K562 (cell line): ENCODE data around the gene POLD4. TPM values are rescaled to one million over a fixed set of nuclear protein-coding genes. Genes with fewer than 3 reads are reported as not detected.

Experiments
- ATAC-seq: fragments of 200-7000 bp; cut with Tn5 transposase; 3 replicates; pipeline ENCODE4 v1.9.1; 2020; ENCODE audit warnings: moderate library complexity
- BruUV-seq: library from RNA; stranded (reverse); fragments of 400-500 nt; replicated peaks from 2 replicates; lab custom pipeline; 2021; lab: Mats Ljungman, UMichigan
- CTCF ChIA-PET: fragments of 300-600 bp; formaldehyde crosslinking; extraction: SDS; loops from one replicate; lab custom pipeline; 2021; ENCODE audit warnings: low intra/inter-chr PET ratio; lab: Yijun Ruan, JAX
- POLR2A ChIA-PET: fragments of 300-600, 350-650 bp; sonication (Branson Sonifier 250); formaldehyde crosslinking; extraction: SDS; loops from one replicate; lab custom pipeline; 2021; ENCODE audit warnings: antibody characterized with exemption, inconsistent platforms; lab: Yijun Ruan, JAX
- DNase-seq, 4 experiments: peaks; one replicate each; pipeline versions ENCODE4 v3.0.0 to v3.0.0-alpha.2; 2011 to 2018; ENCODE audit warnings: low spot score in 3 of 4, mixed read lengths in 3 of 4; ENCODE audit errors: extremely low read depth in 1 of 4
- FAIRE-seq: peaks from 2 replicates; lab custom pipeline; 2011; peaks lifted over from hg19 to GRCh38; lab: Jason Lieb, UNC
- H2AFZ ChIP-seq: 2 replicates; pipeline ENCODE4 v1.6.0; 2011; ENCODE audit warnings: low read depth, low read length, control low read depth, inconsistent platforms
- H3K27ac ChIP-seq: fragments of 200-600 bp; 3 replicates; pipeline ENCODE4 v1.8.0; 2011; ENCODE audit warnings: low read depth, mild to moderate bottlenecking, control low read depth, inconsistent platforms, low read length, moderate library complexity, mixed read lengths; ENCODE audit errors: extremely low read depth
- H3K27me3 ChIP-seq, 2 experiments: fragments of 300-600 bp in 1 of 2; 2 replicates in 1 of 2; 3 replicates in 1 of 2; pipeline versions ENCODE4 v1.6.0 to v1.8.0; 2011; ENCODE audit warnings: inconsistent platforms in 2 of 2, low read length in 2 of 2, mild to moderate bottlenecking in 1 of 2, mixed read lengths in 1 of 2, moderate library complexity in 1 of 2; ENCODE audit not compliant: control insufficient read depth in 2 of 2, insufficient read depth in 2 of 2
- H3K36me3 ChIP-seq: fragments of 300-600 bp; 3 replicates; pipeline ENCODE4 v1.8.0; 2011; ENCODE audit warnings: mild to moderate bottlenecking, low read length, inconsistent platforms; ENCODE audit not compliant: control insufficient read depth, insufficient read depth
- H3K4me1 ChIP-seq, 2 experiments: fragments of 200-600 bp in 1 of 2; replicated peaks in 1 of 2; 2 replicates in 1 of 2; 3 replicates in 1 of 2; pipeline versions ENCODE4 v1.5.1 to v1.8.0; 2011; ENCODE audit warnings: inconsistent platforms in 2 of 2, low read length in 2 of 2, mild to moderate bottlenecking in 1 of 2, mixed read lengths in 1 of 2, moderate library complexity in 1 of 2; ENCODE audit not compliant: control insufficient read depth in 2 of 2, insufficient read depth in 2 of 2
- H3K4me2 ChIP-seq: 2 replicates; pipeline ENCODE4 v1.6.1; 2011; ENCODE audit warnings: low read length, control low read depth, inconsistent platforms, mixed read lengths; ENCODE audit not compliant: insufficient read depth
- H3K4me3 ChIP-seq: fragments of 200-600 bp; sonication (generic), shearing (Covaris generic); 2 replicates; pipeline ENCODE4 v1.5.1; 2016; ENCODE audit warnings: control low read depth, inconsistent platforms
- H3K79me2 ChIP-seq: fragments of 200-600 bp; 3 replicates; pipeline ENCODE4 v1.8.0; 2011; ENCODE audit warnings: low read length, inconsistent platforms; ENCODE audit not compliant: control insufficient read depth, insufficient read depth
- H3K9ac ChIP-seq, 2 experiments: 2 replicates each; pipeline versions ENCODE4 v1.6.0 to v1.6.1; 2011; ENCODE audit warnings: low read depth in 2 of 2, low read length in 2 of 2, control low read depth in 1 of 2, inconsistent platforms in 1 of 2, mild to moderate bottlenecking in 1 of 2, mixed read lengths in 1 of 2; ENCODE audit not compliant: insufficient read depth in 1 of 2
- H3K9me1 ChIP-seq: one replicate; pipeline ENCODE4 v1.6.0; 2011; ENCODE audit warnings: inconsistent platforms, mild to moderate bottlenecking, low read length, moderate library complexity; ENCODE audit not compliant: control insufficient read depth, insufficient read depth
- H3K9me3 ChIP-seq: replicated peaks from 2 replicates; pipeline ENCODE4 v1.5.1; 2011; ENCODE audit warnings: low read depth, low read length, inconsistent platforms; ENCODE audit not compliant: control insufficient read depth, insufficient read depth
- H4K20me1 ChIP-seq: replicated peaks from 2 replicates; pipeline ENCODE4 v1.6.1; 2011; ENCODE audit warnings: low read length, inconsistent platforms, mixed read lengths; ENCODE audit not compliant: control insufficient read depth, insufficient read depth
- CCNT2 ChIP-seq: IDR thresholded peaks from 2 replicates; pipeline ENCODE4 v1.6.1; 2011; ENCODE audit warnings: borderline replicate concordance, low read depth, mild to moderate bottlenecking, moderate library complexity, mixed read lengths, low read length; ENCODE audit not compliant: insufficient read length; ENCODE audit errors: extremely low read depth
- HMG20A ChIP-seq: fragments of 450-650 bp; formaldehyde crosslinking; conservative IDR thresholded peaks from 2 replicates; pipeline ENCODE4 v1.4.0; 2020; ENCODE audit warnings: mild to moderate bottlenecking, mixed read lengths
- HNRNPK ChIP-seq: fragments of 200-400 bp; formaldehyde crosslinking; IDR thresholded peaks from one replicate; pipeline ENCODE4 v1.6.1; 2018; ENCODE audit warnings: mild to moderate bottlenecking, low read depth, low read length; ENCODE audit not compliant: poor library complexity, severe bottlenecking
- ILF3 ChIP-seq: fragments of 450-650 bp; IDR thresholded peaks from 2 replicates; pipeline ENCODE4 v1.6.1; 2018; ENCODE audit warnings: antibody characterized with exemption, mild to moderate bottlenecking, moderate library complexity, borderline replicate concordance
- JUND ChIP-seq, 2 experiments: IDR thresholded peaks; 2 replicates in 1 of 2; 3 replicates in 1 of 2; pipeline ENCODE4 v1.6.1; 2011; ENCODE audit warnings: borderline replicate concordance in 2 of 2, low read depth in 2 of 2, low read length in 2 of 2, improper control_type of control experiment in 1 of 2, missing biosample characterization in 1 of 2, missing genetic modification characterization in 1 of 2, missing genetic modification reagents in 1 of 2
- KLF10 ChIP-seq: fragments of 250-450 bp; sonication (Bioruptor Pico); IDR thresholded peaks from 2 replicates; pipeline ENCODE4 v1.6.1; 2021; ENCODE audit warnings: matching md5 sums
- KLF13 ChIP-seq: fragments of 450-650 bp; IDR thresholded peaks from 2 replicates; pipeline ENCODE4 v1.6.1; 2016; ENCODE audit warnings: missing genetic modification characterization, low read depth, mild to moderate bottlenecking, missing compliant biosample characterization, moderate library complexity, borderline replicate concordance
- MEIS2 ChIP-seq: fragments of 450-650 bp; IDR thresholded peaks from 2 replicates; pipeline ENCODE4 v1.6.1; 2014; ENCODE audit warnings: mild to moderate bottlenecking; ENCODE audit not compliant: partially characterized antibody
- MXI1 ChIP-seq: IDR thresholded peaks from 2 replicates; pipeline ENCODE4 v1.6.1; 2011; ENCODE audit warnings: low read depth, mild to moderate bottlenecking, improper control_type of control experiment, low read length
- PTRF ChIP-seq: fragments of 450-650 bp; IDR thresholded peaks from 2 replicates; pipeline ENCODE4 v1.6.1; 2016; ENCODE audit warnings: mild to moderate bottlenecking, missing genetic modification characterization, missing compliant biosample characterization
- RBFOX2 ChIP-seq: fragments of 200-400 bp; formaldehyde crosslinking; IDR thresholded peaks from 2 replicates; pipeline ENCODE4 v1.6.1; 2017; ENCODE audit warnings: low read depth, mild to moderate bottlenecking, low read length, moderate library complexity
- RFX5 ChIP-seq: IDR thresholded peaks from 2 replicates; pipeline ENCODE4 v1.6.1; 2011; ENCODE audit warnings: low read depth, mild to moderate bottlenecking, improper control_type of control experiment, low read length
- SIN3B ChIP-seq: fragments of 450-650 bp; IDR thresholded peaks from 2 replicates; pipeline ENCODE4 v1.6.1; 2017; ENCODE audit warnings: low read depth, mild to moderate bottlenecking, moderate library complexity
- ZNF551 ChIP-seq: fragments of 250-450 bp; sonication (Bioruptor Pico); IDR thresholded peaks from 2 replicates; pipeline ENCODE4 v1.5.0; 2021; ENCODE audit warnings: mild to moderate bottlenecking, moderate library complexity
- WGBS: fragments of 100-300 bp; shearing (Covaris generic); methylation state at CpG from one replicate; pipeline ENCODE4 v1.1.6; 2016; ENCODE audit warnings: low coverage, mixed read lengths; ENCODE audit not compliant: insufficient coverage; ENCODE audit errors: missing lambda C conversion rate; 5-methylcytosine and 5-hydroxymethylcytosine counted together
- in situ Hi-C: fragments of 300-500 bp; cut with MboI; formaldehyde crosslinking; loops from 4 replicates; pipeline ENCODE4 v1.15.0; 2018; ENCODE audit warnings: inconsistent platforms, mixed read lengths
- intact Hi-C: fragments of 100-400 bp; cut with micrococcal nuclease; formaldehyde crosslinking; loops from 2 replicates; pipeline ENCODE4 v1.14.2; 2022
- polyA plus RNA-seq, 8 experiments: library from polyadenylated mRNA; depleted of rRNA in 4 of 8; stranded (reverse) in 5 of 8; unstranded in 3 of 8; fragments of >200 nt; fragmentation: Nextera tagmentation in 2 of 8; fragmentation: Illumina TruSeq in 1 of 8; extraction: Ambion mirVana in 2 of 8; extraction: Trizol in 1 of 8; gene quantifications; 2 replicates each; pipeline versions ENCODE4 v1.2.1 to v1.2.3, GENCODE V29; 2011 to 2014; ENCODE audit warnings: inconsistent platforms in 1 of 8, missing spikeins in 1 of 8
- total RNA-seq, 7 experiments: library from RNA; depleted of rRNA in 6 of 7; stranded (reverse); fragments of >200 nt in 6 of 7; fragmentation: Illumina TruSeq in 2 of 7; extraction: Trizol in 2 of 7; gene quantifications; 2 replicates each; pipeline versions ENCODE4 v1.2.1 to v1.2.3, GENCODE V29; 2011 to 2021; ENCODE audit warnings: low replicate concordance in 1 of 7
- TF ChIP-seq, protein P1 (sequence below): fragments of 250-450 bp; sonication (Bioruptor Pico); IDR thresholded peaks from 2 replicates; pipeline ENCODE4 v1.4.0; 2020
- TF ChIP-seq, protein P2 (sequence below): fragments of 250-450 bp; sonication (Bioruptor Pico); IDR thresholded peaks from 2 replicates; pipeline ENCODE4 v1.8.0; 2021; ENCODE audit warnings: borderline replicate concordance, mild to moderate bottlenecking, moderate library complexity; ENCODE audit not compliant: poor library complexity, severe bottlenecking
- TF ChIP-seq, protein P3 (sequence below): fragments of 450-650 bp; formaldehyde crosslinking; IDR thresholded peaks from 2 replicates; pipeline ENCODE4 v1.4.0; 2020; ENCODE audit warnings: mild to moderate bottlenecking, moderate library complexity

The POLD4 gene
- total and polyA plus RNA-seq, 9 of the 15 experiments (the other 6 are each of a cell fraction or from before 2014, with no cell fraction given), result 5.8 to 64.5 (median 18.3) TPM

DNA sequence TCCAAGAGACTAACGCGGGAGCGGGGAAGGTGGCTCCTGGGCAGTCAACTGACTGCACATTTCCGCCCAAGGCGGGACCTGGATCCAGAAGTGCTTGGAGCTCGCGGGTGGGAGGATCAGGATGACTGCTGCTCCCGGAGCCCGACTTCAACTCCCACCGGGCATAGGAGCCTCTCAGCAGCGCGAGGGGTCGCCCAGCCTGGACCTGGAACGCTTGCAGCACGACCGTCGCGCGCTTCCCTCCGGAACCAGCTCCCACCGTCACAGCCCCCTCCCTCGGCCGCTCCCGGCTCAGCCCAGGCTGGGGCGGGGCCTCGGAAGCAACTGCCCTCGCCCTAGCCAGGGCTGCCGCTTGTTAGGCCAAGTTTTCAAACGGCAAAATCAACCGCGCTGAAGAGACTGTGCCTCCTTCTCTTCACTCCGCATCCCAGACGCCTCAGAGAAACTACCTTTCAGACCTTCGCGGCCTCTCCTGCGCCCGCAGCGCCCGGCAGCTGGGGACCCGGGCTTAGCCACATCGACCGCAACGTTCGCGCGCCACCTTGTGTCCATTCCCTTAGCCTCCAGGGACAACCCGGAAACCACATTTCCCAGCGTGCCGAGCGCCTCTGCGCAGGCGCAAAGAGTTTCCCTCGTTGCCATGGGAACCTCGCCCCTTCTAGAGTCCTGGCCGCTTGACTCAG lies 36.0 kb downstream of the POLD4 start:
- TSS peak; percentile 98 for BruUV-seq
- peaks cover 36 to 39% of the 10 kb centered on the region in 2 experiments for H3K4me1 ChIP-seq
- in situ Hi-C loops (loop anchor here (5.0 kb wide), 1 partner anchor 235 kb away; no protein-coding TSS in a partner anchor), intact Hi-C loops (loop anchor here (1.0 to 2.0 kb wide), 4 partner anchors 29 to 236 kb away; partner anchors contain the start of gene ANKRD13D)
- peaks cover 6% of the 10 kb centered on the region; the same call in 1 of the 3 replicates for H3K79me2 ChIP-seq
- peak overlapping the region; percentile 95 for H2AFZ ChIP-seq
- ChIA-PET CTCF (interaction anchor here (0.6 to 3.1 kb wide), 9 partner anchors 27 to 263 kb away, joined by 3 to 35 read pairs (median 7); partner anchors contain the start of genes ANKRD13D and GRK2), POLR2A (interaction anchor here (0.6 to 1.7 kb wide), 21 partner anchors 10 to 1597 kb away, joined by 3 to 10 read pairs (median 5); partner anchors contain the start of genes ANKRD13D, CLCF1, GRK2 and POLD4)
- H3K9me1 ChIP-seq, result no peaks in the 10 kb centered on the region
- WGBS, result 1% methylated on average over 46 of the region's 55 CpGs
- H3K9ac ChIP-seq, result peak overlapping the region; percentile 80 to 93
- ATAC-seq (peak; percentile 88), FAIRE-seq (peak; percentile 88), DNase-seq (peak; percentile 96 to 99 (median 98))
- H3K9me3 ChIP-seq, result no peaks in the 10 kb centered on the region
- peak overlapping the region; percentile 57 for H3K4me3 ChIP-seq
- no peaks in the 10 kb centered on the region; the same call in 2 of the 3 replicates for H3K36me3 ChIP-seq
- no peaks in the 10 kb centered on the region for H3K27me3 ChIP-seq
- peak overlapping the region; percentile 80 for H3K27ac ChIP-seq
- H4K20me1 ChIP-seq, result no peaks in the 10 kb centered on the region
- H3K4me2 ChIP-seq, result peak overlapping the region; percentile 87
- peak; percentile 77 for TF ChIP-seq CCNT2
- TF ChIP-seq, protein P1, sequence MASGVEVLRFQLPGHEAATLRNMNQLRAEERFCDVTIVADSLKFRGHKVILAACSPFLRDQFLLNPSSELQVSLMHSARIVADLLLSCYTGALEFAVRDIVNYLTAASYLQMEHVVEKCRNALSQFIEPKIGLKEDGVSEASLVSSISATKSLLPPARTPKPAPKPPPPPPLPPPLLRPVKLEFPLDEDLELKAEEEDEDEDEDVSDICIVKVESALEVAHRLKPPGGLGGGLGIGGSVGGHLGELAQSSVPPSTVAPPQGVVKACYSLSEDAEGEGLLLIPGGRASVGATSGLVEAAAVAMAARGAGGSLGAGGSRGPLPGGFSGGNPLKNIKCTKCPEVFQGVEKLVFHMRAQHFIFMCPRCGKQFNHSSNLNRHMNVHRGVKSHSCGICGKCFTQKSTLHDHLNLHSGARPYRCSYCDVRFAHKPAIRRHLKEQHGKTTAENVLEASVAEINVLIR (CRISPR knock-in tag), result 0 out of 2 replicates have a peak, but pooled peaks have one; percentile 28
- no peak for TF ChIP-seq ZNF551 (CRISPR knock-in tag)
- TF ChIP-seq SIN3B, result no peak
- no peak for TF ChIP-seq PTRF (tag)
- peak; percentile 97 for TF ChIP-seq MXI1
- peak; percentile 81 for TF ChIP-seq MEIS2
- 0 out of 2 replicates have a peak, but pooled peaks have one; percentile 35 for TF ChIP-seq KLF13 (tag)
- TF ChIP-seq RFX5, result no peak
- TF ChIP-seq HMG20A (CRISPR knock-in tag), result no peak
- TF ChIP-seq, protein P2, sequence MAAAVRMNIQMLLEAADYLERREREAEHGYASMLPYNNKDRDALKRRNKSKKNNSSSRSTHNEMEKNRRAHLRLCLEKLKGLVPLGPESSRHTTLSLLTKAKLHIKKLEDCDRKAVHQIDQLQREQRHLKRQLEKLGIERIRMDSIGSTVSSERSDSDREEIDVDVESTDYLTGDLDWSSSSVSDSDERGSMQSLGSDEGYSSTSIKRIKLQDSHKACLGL (CRISPR knock-in tag), result no peak
- TF ChIP-seq ILF3, result no peak
- no peak for TF ChIP-seq KLF10
- peak; percentile 91 for TF ChIP-seq RBFOX2
- TF ChIP-seq HNRNPK, result no peak
- TF ChIP-seq, protein P3, sequence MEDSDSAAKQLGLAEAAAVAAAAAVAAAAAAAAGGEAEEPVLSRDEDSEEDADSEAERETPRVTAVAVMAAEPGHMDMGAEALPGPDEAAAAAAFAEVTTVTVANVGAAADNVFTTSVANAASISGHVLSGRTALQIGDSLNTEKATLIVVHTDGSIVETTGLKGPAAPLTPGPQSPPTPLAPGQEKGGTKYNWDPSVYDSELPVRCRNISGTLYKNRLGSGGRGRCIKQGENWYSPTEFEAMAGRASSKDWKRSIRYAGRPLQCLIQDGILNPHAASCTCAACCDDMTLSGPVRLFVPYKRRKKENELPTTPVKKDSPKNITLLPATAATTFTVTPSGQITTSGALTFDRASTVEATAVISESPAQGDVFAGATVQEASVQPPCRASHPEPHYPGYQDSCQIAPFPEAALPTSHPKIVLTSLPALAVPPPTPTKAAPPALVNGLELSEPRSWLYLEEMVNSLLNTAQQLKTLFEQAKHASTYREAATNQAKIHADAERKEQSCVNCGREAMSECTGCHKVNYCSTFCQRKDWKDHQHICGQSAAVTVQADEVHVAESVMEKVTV (CRISPR knock-in tag), result peak; percentile 99
- 0 out of 2 replicates have a peak, but pooled peaks have one; percentile 5 for TF ChIP-seq JUND (IDR thresholded peaks at IDR 0.05; ENCODE audit: borderline replicate concordance, low read depth, low read length)
- no peak for TF ChIP-seq JUND (tag; IDR thresholded peaks at IDR 0.05; ENCODE audit: borderline replicate concordance, low read depth, low read length)
